ENCODE results near the gene IMMP2L. TPM values are rescaled to one million over a fixed set of nuclear protein-coding genes. Genes with fewer than 3 reads are reported as not detected.

Gene IMMP2L
- total and polyA plus RNA-seq, 2 of the 4 experiments (the other 2 are of a cell fraction) = 5.8 to 9.3 TPM

GRCh38 chr7:111531993-111532392 lies 30.3 kb downstream of the IMMP2L start:
- CTCF ChIA-PET = no interaction called here

More at GRCh38 chr7:111531993-111532392, 30.3 kb downstream of the IMMP2L start:
- Histone ChIP-seq H3K79me1 (ENCODE audit: low read depth in 1 of 2, low read length in 2 of 2) (no peaks in the 10 kb centered on the region), H3K9ac (ENCODE audit: low read depth, low read length) (no peak overlapping the region), H4K91ac (ENCODE audit: insufficient read depth, low read depth, low read length) (no peak overlapping the region), H2BK15ac (ENCODE audit: low read depth, low read length) (no peak overlapping the region), H4K5ac (ENCODE audit: low read depth, low read length) (no peak overlapping the region), H3K27me3 (ENCODE audit: control insufficient read depth, insufficient read depth, low read length) (no peaks in the 10 kb centered on the region), H2BK120ac (ENCODE audit: low read depth, low read length) (no peak overlapping the region), H3K27ac (ENCODE audit: insufficient read depth, low read length) (no peak overlapping the region), H2AK9ac (replicated peaks; ENCODE audit: low read depth, low read length, poor library complexity) (no peak overlapping the region), H3K14ac (replicated peaks; ENCODE audit: low read depth, low read length) (no peak overlapping the region), H4K8ac (ENCODE audit: low read depth in 2 of 2, low read length in 2 of 2) (no peak overlapping the region), H3K56ac (ENCODE audit: extremely low read depth, insufficient read depth, low read length) (no peak overlapping the region), H3K4ac (ENCODE audit: low read depth, low read length) (no peak overlapping the region), H2AK5ac (ENCODE audit: low read depth, low read length) (no peak overlapping the region), H2BK20ac (ENCODE audit: low read depth, low read length) (no peak overlapping the region), H2BK5ac (ENCODE audit: low read depth, low read length, poor library complexity, severe bottlenecking) (no peak overlapping the region), H3K4me3 (ENCODE audit: insufficient read depth, low read depth, low read length) (no peak overlapping the region), H3K18ac (ENCODE audit: low read depth, low read length) (no peak overlapping the region), H4K20me1 (ENCODE audit: insufficient read depth, low read length) (no peaks in the 10 kb centered on the region), H3K23ac (ENCODE audit: low read depth, low read length) (no peak overlapping the region), H2AFZ (replicated peaks; ENCODE audit: low read length, poor library complexity) (no peak overlapping the region), H3K36me3 (ENCODE audit: control insufficient read depth, insufficient read depth, low read length) (no peaks in the 10 kb centered on the region), H3K4me2 (ENCODE audit: low read depth, low read length) (no peak overlapping the region), H3K4me1 (ENCODE audit: control insufficient read depth, insufficient read depth, low read length) (no peaks in the 10 kb centered on the region), H3K9me1 (ENCODE audit: insufficient read depth, low read length) (no peaks in the 10 kb centered on the region), H3K9me3 (ENCODE audit: control insufficient read depth, insufficient read depth, low read length) (no peaks in the 10 kb centered on the region)
- dilution Hi-C loops (cut with HindIII; ENCODE audit: low sequenced_read_pairs, unreplicated experiment) = no loop called here
- intact Hi-C loops (cut with micrococcal nuclease) = no loop called here
- no CpG with 5 or more reads among the region's 3 CpGs for WGBS, 2 experiments (ENCODE audit: extremely low coverage in 2 of 2, insufficient read length in 1 of 2)
- BruUV-seq (replicated peaks) = no TSS peak
- TF ChIP-seq FOS (IDR thresholded peaks at IDR 0.05; ENCODE audit: low read depth, low read length) (no peak), CEBPB (IDR thresholded peaks at IDR 0.05; ENCODE audit: low read depth, low read length) (no peak), MXI1 (IDR thresholded peaks at IDR 0.05; ENCODE audit: borderline replicate concordance, low read depth, low read length) (no peak), BHLHE40 (IDR thresholded peaks at IDR 0.05; ENCODE audit: low read depth, low read length) (no peak), NFE2L2 (IDR thresholded peaks at IDR 0.05; ENCODE audit: low read depth, low read length) (no peak), CHD1 (IDR thresholded peaks at IDR 0.05; ENCODE audit: low read depth, low read length) (no peak), USF2 (IDR thresholded peaks at IDR 0.05; ENCODE audit: low read depth, low read length) (no peak), RFX5 (IDR thresholded peaks at IDR 0.05; ENCODE audit: low read depth, low read length) (no peak), RCOR1 (IDR thresholded peaks at IDR 0.05; ENCODE audit: insufficient replicate concordance, low read length) (no peak)
- DNase-seq (no peak), ATAC-seq (ENCODE audit: low read depth) (no peak)
- POLR2A ChIA-PET (ENCODE audit: unreplicated experiment) = no interaction called here
- in situ Hi-C loops (cut with MboI; ENCODE audit: low sequenced_read_pairs) = no loop called here
